Measurements from ENCODE around the gene TPX2.

TPX2 gene

DNA sequence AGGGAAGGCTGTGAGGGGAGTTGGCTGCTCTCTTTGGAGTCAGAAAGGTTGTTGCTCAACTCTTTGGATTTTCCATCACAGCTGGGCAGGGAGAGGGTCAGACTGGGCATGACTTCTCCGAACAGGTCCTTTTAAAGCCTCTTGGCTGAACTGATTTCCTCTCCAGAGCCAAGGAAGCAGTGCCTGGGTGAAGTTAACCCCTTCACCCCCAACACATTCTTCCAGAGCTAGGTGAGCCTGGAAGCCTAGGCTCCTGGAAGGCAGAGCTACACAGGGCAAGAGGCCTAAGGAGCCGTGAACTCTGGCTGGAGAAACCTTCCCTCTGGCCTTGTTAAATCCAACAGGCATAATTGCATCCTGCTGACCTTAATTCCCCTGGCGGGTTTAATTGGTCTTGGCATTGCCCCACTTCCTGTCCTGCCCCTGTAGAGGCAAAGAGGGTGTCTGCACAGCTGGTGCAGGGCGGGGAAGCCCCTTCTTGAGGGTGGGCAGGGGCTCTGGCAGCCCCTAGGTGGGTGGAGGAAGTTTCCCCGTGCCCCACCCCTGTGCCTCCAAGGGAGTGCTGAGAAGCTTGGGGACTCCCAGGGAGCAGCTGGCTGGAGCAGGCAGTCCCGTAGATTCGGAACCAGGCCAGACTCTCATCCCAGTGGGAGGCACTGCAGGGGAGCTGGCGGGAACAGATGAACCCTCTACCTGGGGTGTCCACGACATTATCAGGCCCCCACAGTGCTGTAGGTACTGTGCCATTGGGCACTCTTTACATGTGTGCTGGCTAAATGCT, 76.5 kb downstream of the TPX2 start:
- Histone ChIP-seq H3K27me3 (ENCODE audit: control insufficient read depth in 2 of 2, insufficient read depth in 2 of 2, low read length in 2 of 2) (no peaks in the 10 kb centered on the region), H3K27ac (ENCODE audit: low read depth in 2 of 2, low read length in 2 of 2) (no peak overlapping the region), H3K36me3 (ENCODE audit: control insufficient read depth in 2 of 2, insufficient read depth in 2 of 2, low read length in 2 of 2) (no peaks in the 10 kb centered on the region), H3K4me1 (ENCODE audit: control insufficient read depth in 2 of 2, insufficient read depth in 2 of 2, low read length in 2 of 2) (peaks cover 7% of the 10 kb centered on the region in 2 donors), H3K4me3 (ENCODE audit: low read length in 2 of 2) (no peak overlapping the region), H3K9me3 (ENCODE audit: control insufficient read depth in 2 of 2, low read length in 2 of 2) (no peaks in the 10 kb centered on the region), H3K9ac (ENCODE audit: low read depth in 1 of 2, low read length in 2 of 2) (no peak overlapping the region)

- Histone ChIP-seq H3K9ac (ENCODE audit: low read depth in 1 of 2, low read length in 2 of 2) (no peak overlapping the region), H3K4me3 (ENCODE audit: low read length in 2 of 2) (no peak overlapping the region), H3K27ac (ENCODE audit: low read depth in 2 of 2, low read length in 2 of 2) (no peak overlapping the region), H3K27me3 (ENCODE audit: control insufficient read depth in 2 of 2, insufficient read depth in 2 of 2, low read length in 2 of 2) (no peaks in the 10 kb centered on the region), H3K9me3 (ENCODE audit: control insufficient read depth in 2 of 2, low read length in 2 of 2) (no peaks in the 10 kb centered on the region), H3K36me3 (ENCODE audit: control insufficient read depth in 2 of 2, insufficient read depth in 2 of 2, low read length in 2 of 2) (no peaks in the 10 kb centered on the region), H3K4me1 (ENCODE audit: control insufficient read depth in 2 of 2, insufficient read depth in 2 of 2, low read length in 2 of 2) (peaks cover 7% of the 10 kb centered on the region in 2 donors)
Observed at GRCh38 chr20:31816221-31816620, 77.1 kb downstream of the TPX2 start.

GRCh38 chr20:31817461-31817860, 78.4 kb downstream of the TPX2 start:
- Histone ChIP-seq H3K27me3 (ENCODE audit: control insufficient read depth in 2 of 2, insufficient read depth in 2 of 2, low read length in 2 of 2) (no peaks in the 10 kb centered on the region), H3K4me1 (ENCODE audit: control insufficient read depth in 2 of 2, insufficient read depth in 2 of 2, low read length in 2 of 2) (peaks cover 7% of the 10 kb centered on the region in 2 donors), H3K27ac (ENCODE audit: low read depth in 2 of 2, low read length in 2 of 2) (no peak overlapping the region), H3K4me3 (ENCODE audit: low read length in 2 of 2) (no peak overlapping the region), H3K36me3 (ENCODE audit: control insufficient read depth in 2 of 2, insufficient read depth in 2 of 2, low read length in 2 of 2) (no peaks in the 10 kb centered on the region), H3K9me3 (ENCODE audit: control insufficient read depth in 2 of 2, low read length in 2 of 2) (no peaks in the 10 kb centered on the region), H3K9ac (ENCODE audit: low read depth in 1 of 2, low read length in 2 of 2) (no peak overlapping the region)

DNA sequence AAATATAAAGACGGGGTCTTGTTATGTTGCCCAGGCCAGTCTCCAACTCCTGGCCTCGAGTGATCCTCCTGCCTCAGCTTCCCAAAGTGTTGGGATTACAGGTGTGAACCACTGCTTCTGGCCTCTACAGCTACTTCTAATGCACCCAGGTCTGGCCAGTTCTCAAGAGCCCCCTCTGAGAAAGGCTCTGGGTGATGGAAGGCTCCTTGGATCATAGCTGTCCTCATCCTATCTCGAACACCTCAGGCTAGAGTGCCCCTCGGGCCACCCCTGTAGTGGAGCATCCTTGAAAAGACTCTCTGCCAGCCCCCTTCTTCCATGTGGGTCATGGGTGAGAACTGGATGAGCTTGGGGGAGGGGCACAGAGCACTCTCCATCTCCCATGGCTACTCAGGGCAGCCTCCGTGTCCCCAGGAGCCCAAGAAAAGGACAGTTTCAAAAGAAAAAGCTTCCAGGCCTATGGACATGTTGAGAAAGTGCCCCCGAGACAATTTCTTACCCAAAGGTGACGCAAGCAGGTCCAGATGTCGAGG, 79.4 kb downstream of the TPX2 start:
- no peaks in the 10 kb centered on the region for H3K27me3 ChIP-seq (ENCODE audit: control insufficient read depth in 2 of 2, insufficient read depth in 2 of 2, low read length in 2 of 2)
- H3K9ac ChIP-seq (ENCODE audit: low read depth in 1 of 2, low read length in 2 of 2): no peak overlapping the region
- H3K27ac ChIP-seq (ENCODE audit: low read depth in 2 of 2, low read length in 2 of 2): no peak overlapping the region
- H3K9me3 ChIP-seq (ENCODE audit: control insufficient read depth in 2 of 2, low read length in 2 of 2): no peaks in the 10 kb centered on the region
- no peak overlapping the region for H3K4me3 ChIP-seq (ENCODE audit: low read length in 2 of 2)
- H3K4me1 ChIP-seq (ENCODE audit: control insufficient read depth in 2 of 2, insufficient read depth in 2 of 2, low read length in 2 of 2): peaks cover 7 to 10% of the 10 kb centered on the region in 2 donors
- H3K36me3 ChIP-seq (ENCODE audit: control insufficient read depth in 2 of 2, insufficient read depth in 2 of 2, low read length in 2 of 2): no peaks in the 10 kb centered on the region

GRCh38 chr20:31819083-31819784, 80.1 kb downstream of the TPX2 start, which contains the start of gene MYLK2:
Gene MYLK2 (plus strand): TSS chr20:31819356. CDS start chr20:31819581, 225 bp downstream.
- H3K4me1 ChIP-seq (ENCODE audit: control insufficient read depth in 2 of 2, insufficient read depth in 2 of 2, low read length in 2 of 2): peaks cover 7 to 10% of the 10 kb centered on the region in 2 donors
- no peak within 1 kb of the TSS for H3K9ac ChIP-seq (ENCODE audit: low read depth in 1 of 2, low read length in 2 of 2)
- no peak within 1 kb of the TSS for H3K27ac ChIP-seq (ENCODE audit: low read depth in 2 of 2, low read length in 2 of 2)
- no peaks in the 10 kb centered on the region for H3K9me3 ChIP-seq (ENCODE audit: control insufficient read depth in 2 of 2, low read length in 2 of 2)
- H3K27me3 ChIP-seq (ENCODE audit: control insufficient read depth in 2 of 2, insufficient read depth in 2 of 2, low read length in 2 of 2): no peaks in the 10 kb centered on the region
- H3K36me3 ChIP-seq (ENCODE audit: control insufficient read depth in 2 of 2, insufficient read depth in 2 of 2, low read length in 2 of 2): no peaks in the 10 kb centered on the region
- H3K4me3 ChIP-seq (ENCODE audit: low read length in 2 of 2): no peak within 1 kb of the TSS

GRCh38 chr20:31820228-31820627, 81.1 kb downstream of the TPX2 start:
- peaks cover 4 to 8% of the 10 kb centered on the region in 2 donors for H3K4me1 ChIP-seq (ENCODE audit: control insufficient read depth in 2 of 2, insufficient read depth in 2 of 2, low read length in 2 of 2)
- no peaks in the 10 kb centered on the region for H3K27me3 ChIP-seq (ENCODE audit: control insufficient read depth in 2 of 2, insufficient read depth in 2 of 2, low read length in 2 of 2)
- no peak overlapping the region for H3K27ac ChIP-seq (ENCODE audit: low read depth in 2 of 2, low read length in 2 of 2)
- no peak overlapping the region for H3K4me3 ChIP-seq (ENCODE audit: low read length in 2 of 2)
- no peaks in the 10 kb centered on the region for H3K9me3 ChIP-seq (ENCODE audit: control insufficient read depth in 2 of 2, low read length in 2 of 2)
- no peak overlapping the region for H3K9ac ChIP-seq (ENCODE audit: low read depth in 1 of 2, low read length in 2 of 2)
- no peaks in the 10 kb centered on the region for H3K36me3 ChIP-seq (ENCODE audit: control insufficient read depth in 2 of 2, insufficient read depth in 2 of 2, low read length in 2 of 2)

DNA sequence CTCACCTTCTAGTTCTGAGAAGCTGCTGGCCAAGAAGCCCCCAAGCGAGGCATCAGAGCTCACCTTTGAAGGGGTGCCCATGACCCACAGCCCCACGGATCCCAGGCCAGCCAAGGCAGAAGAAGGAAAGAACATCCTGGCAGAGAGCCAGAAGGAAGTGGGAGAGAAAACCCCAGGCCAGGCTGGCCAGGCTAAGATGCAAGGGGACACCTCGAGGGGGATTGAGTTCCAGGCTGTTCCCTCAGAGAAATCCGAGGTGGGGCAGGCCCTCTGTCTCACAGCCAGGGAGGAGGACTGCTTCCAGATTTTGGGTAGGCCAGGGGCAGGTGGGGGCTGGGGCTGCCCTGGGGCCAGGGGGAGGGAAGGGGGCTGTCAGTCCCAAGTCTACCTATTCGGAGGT, 82.3 kb downstream of the TPX2 start:
- H3K4me3 ChIP-seq (ENCODE audit: low read length in 2 of 2): no peak overlapping the region
- H3K9ac ChIP-seq (ENCODE audit: low read depth in 1 of 2, low read length in 2 of 2): no peak overlapping the region
- H3K9me3 ChIP-seq (ENCODE audit: control insufficient read depth in 2 of 2, low read length in 2 of 2): no peaks in the 10 kb centered on the region
- H3K27ac ChIP-seq (ENCODE audit: low read depth in 2 of 2, low read length in 2 of 2): no peak overlapping the region
- no peaks in the 10 kb centered on the region for H3K36me3 ChIP-seq (ENCODE audit: control insufficient read depth in 2 of 2, insufficient read depth in 2 of 2, low read length in 2 of 2)
- peaks cover 0 to 3% of the 10 kb centered on the region in 2 donors for H3K4me1 ChIP-seq (ENCODE audit: control insufficient read depth in 2 of 2, insufficient read depth in 2 of 2, low read length in 2 of 2)
- no peaks in the 10 kb centered on the region for H3K27me3 ChIP-seq (ENCODE audit: control insufficient read depth in 2 of 2, insufficient read depth in 2 of 2, low read length in 2 of 2)

DNA sequence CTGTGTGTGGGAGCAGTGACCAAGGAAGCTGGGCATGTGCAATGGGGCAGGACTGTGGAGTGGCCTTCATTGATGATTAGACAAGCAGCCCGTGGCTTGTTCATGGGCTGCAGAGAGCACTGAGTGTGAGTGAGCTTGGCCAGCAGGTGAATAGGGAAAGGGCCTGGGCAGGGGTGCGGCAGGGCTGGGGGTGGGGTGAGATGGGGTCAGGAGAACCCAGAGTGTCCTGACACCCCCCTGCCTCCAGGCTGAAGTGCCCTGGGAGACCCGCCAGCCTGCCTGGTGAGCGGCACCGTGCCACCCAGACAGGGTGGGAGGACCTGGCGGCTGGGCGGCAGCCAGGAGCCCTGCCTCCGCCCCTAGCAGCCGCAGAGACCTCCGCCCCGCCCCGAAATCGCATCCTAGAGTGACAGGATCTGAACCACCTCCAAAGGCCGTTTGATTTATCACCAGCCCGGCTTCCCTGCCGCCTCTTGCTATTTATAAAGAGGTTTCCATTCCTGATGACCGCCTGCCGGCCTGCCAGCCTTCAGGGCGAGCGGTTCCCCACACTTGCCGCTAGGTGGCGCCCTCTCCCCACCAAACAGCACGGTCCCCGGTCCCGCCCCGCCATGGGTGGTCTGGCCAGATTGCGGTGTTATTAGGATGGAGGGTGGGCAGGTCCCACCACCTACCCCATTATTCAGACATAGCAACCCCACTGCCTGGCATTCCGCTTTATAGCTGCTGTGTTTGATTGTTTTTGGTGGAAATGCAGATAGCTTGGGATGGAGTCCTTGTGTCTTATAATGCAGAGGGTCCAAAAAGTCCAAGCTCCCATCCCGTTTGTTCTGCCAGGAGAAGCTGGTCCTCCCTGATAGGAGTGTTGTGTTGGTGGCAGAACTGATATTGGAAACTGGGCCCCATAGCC, 83.6 kb downstream of the TPX2 start:
- Histone ChIP-seq H3K4me1 (ENCODE audit: control insufficient read depth in 2 of 2, insufficient read depth in 2 of 2, low read length in 2 of 2) (peaks cover 0 to 3% of the 10 kb centered on the region in 2 donors), H3K9me3 (ENCODE audit: control insufficient read depth in 2 of 2, low read length in 2 of 2) (no peaks in the 10 kb centered on the region), H3K4me3 (ENCODE audit: low read length in 2 of 2) (no peak overlapping the region), H3K36me3 (ENCODE audit: control insufficient read depth in 2 of 2, insufficient read depth in 2 of 2, low read length in 2 of 2) (no peaks in the 10 kb centered on the region), H3K27me3 (ENCODE audit: control insufficient read depth in 2 of 2, insufficient read depth in 2 of 2, low read length in 2 of 2) (no peaks in the 10 kb centered on the region), H3K27ac (ENCODE audit: low read depth in 2 of 2, low read length in 2 of 2) (no peak overlapping the region), H3K9ac (ENCODE audit: low read depth in 1 of 2, low read length in 2 of 2) (no peak overlapping the region)

- peaks cover 0 to 3% of the 10 kb centered on the region in 2 donors for H3K4me1 ChIP-seq (ENCODE audit: control insufficient read depth in 2 of 2, insufficient read depth in 2 of 2, low read length in 2 of 2)
- H3K4me3 ChIP-seq (ENCODE audit: low read length in 2 of 2): no peak overlapping the region
- no peaks in the 10 kb centered on the region for H3K9me3 ChIP-seq (ENCODE audit: control insufficient read depth in 2 of 2, low read length in 2 of 2)
- no peaks in the 10 kb centered on the region for H3K36me3 ChIP-seq (ENCODE audit: control insufficient read depth in 2 of 2, insufficient read depth in 2 of 2, low read length in 2 of 2)
- no peak overlapping the region for H3K27ac ChIP-seq (ENCODE audit: low read depth in 2 of 2, low read length in 2 of 2)
- H3K9ac ChIP-seq (ENCODE audit: low read depth in 1 of 2, low read length in 2 of 2): no peak overlapping the region
- no peaks in the 10 kb centered on the region for H3K27me3 ChIP-seq (ENCODE audit: control insufficient read depth in 2 of 2, insufficient read depth in 2 of 2, low read length in 2 of 2)
Observed at GRCh38 chr20:31823360-31824124, 84.5 kb downstream of the TPX2 start.
